H1 (cell line): Measurements from ENCODE around the gene CDYL2. TPM values are rescaled to one million over a fixed set of nuclear protein-coding genes. Genes with fewer than 3 reads are reported as not detected.

ENCODE experiments used
- BCL11A ChIP-seq, 2 experiments: IDR thresholded peaks; one replicate each; pipeline ENCODE4 v1.6.1; 2011; ENCODE audit warnings: low read depth in 2 of 2, low read length in 2 of 2, mild to moderate bottlenecking in 2 of 2
- CHD7 ChIP-seq: fragments of 300-600 bp; sonication (generic); IDR thresholded peaks from 2 replicates; pipeline ENCODE4 v1.7.1; 2012; ENCODE audit warnings: low read length, moderate library complexity, mild to moderate bottlenecking, inconsistent platforms; ENCODE audit not compliant: insufficient replicate concordance
- FOSL1 ChIP-seq: IDR thresholded peaks from 2 replicates; pipeline ENCODE4 v1.6.1; 2011; ENCODE audit warnings: mild to moderate bottlenecking, low read depth, low read length, moderate library complexity; ENCODE audit not compliant: insufficient read depth
- POLR2AphosphoS5 ChIP-seq: IDR thresholded peaks from 2 replicates; pipeline ENCODE4 v1.6.1; 2011; ENCODE audit warnings: low read depth, low read length
- SAP30 ChIP-seq: fragments of 300-600 bp; sonication (generic); IDR thresholded peaks from 2 replicates; pipeline ENCODE4 v1.7.1; 2012; ENCODE audit warnings: low read length, moderate library complexity, mild to moderate bottlenecking, inconsistent platforms; ENCODE audit not compliant: insufficient read depth, insufficient replicate concordance
- SIRT6 ChIP-seq: IDR thresholded peaks from one replicate; pipeline ENCODE4 v1.7.1; 2012; ENCODE audit warnings: low read length, inconsistent platforms
- SIX5 ChIP-seq: IDR thresholded peaks from 2 replicates; pipeline ENCODE4 v1.6.1; 2011; ENCODE audit warnings: mild to moderate bottlenecking, low read depth, low read length
- SP1 ChIP-seq: IDR thresholded peaks from 2 replicates; pipeline ENCODE4 v1.6.1; 2011; ENCODE audit warnings: low read depth, low read length
- polyA plus RNA-seq, 7 experiments: library from polyadenylated mRNA; depleted of rRNA in 3 of 7; stranded (reverse) in 5 of 7; unstranded in 2 of 7; fragments of >200 nt in 5 of 7; fragments of 200-250 nt in 2 of 7; gene quantifications; 1 replicate in 5 of 7; 2 replicates in 1 of 7; 4 replicates in 1 of 7; pipeline versions ENCODE4 v1.2.1 to v1.2.3, GENCODE V29; 2011 to 2013; ENCODE audit warnings: missing spikeins in 2 of 7, mixed read lengths in 2 of 7
- total RNA-seq: library from RNA; stranded (reverse); fragmentation: NEBNext Ultra II Directional; extraction: Animal tissue kit (Norgen Biotek cat#: 25700); gene quantifications from 2 replicates; pipeline ENCODE4 v1.2.1, GENCODE V29; 2021

The CDYL2 gene
- total and polyA plus RNA-seq, 2 of the 8 experiments (the other 6 are each of a cell fraction or from before 2014, with no cell fraction given): 0.33 to 5.3 TPM

GRCh38 chr16:80681436-80681835, 123.0 kb downstream of the CDYL2 start (continued):
- TF ChIP-seq CHD7 (no peak), FOSL1 (no peak), BCL11A (IDR thresholded peaks at IDR 0.05; ENCODE audit: low read depth in 2 of 2, low read length in 2 of 2) (no peak), POLR2AphosphoS5 (no peak), SIX5 (no peak), SP1 (no peak), SAP30 (no peak), SIRT6 (no peak)
